ENCODE data around the gene JTB.

JTB gene

DNA sequence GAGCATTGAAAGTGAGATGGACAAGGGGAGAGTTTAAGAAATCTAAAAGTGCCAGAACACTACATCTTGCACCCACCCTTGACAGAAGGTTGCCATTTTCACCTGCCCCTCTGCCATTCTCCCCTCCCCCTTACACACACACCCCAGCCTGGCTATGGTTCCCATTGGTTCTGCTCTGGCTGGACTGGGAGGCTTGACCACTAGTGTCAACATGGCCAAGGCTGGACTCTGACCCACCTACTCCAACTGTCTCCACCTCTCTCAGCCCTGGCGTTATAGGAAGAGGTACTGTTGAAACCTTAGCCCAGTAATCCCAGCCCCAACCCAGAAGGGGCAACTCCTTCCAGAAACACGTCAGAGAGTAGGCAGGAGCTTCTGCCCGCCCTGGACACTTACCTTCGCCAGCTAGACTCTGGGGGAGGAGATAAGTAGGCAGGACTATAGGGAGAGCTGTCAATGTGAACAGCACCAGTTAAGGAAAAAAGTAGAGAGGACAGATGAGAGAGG lies 23.6 kb downstream of the JTB start:
- no peak for DNase-seq

DNA sequence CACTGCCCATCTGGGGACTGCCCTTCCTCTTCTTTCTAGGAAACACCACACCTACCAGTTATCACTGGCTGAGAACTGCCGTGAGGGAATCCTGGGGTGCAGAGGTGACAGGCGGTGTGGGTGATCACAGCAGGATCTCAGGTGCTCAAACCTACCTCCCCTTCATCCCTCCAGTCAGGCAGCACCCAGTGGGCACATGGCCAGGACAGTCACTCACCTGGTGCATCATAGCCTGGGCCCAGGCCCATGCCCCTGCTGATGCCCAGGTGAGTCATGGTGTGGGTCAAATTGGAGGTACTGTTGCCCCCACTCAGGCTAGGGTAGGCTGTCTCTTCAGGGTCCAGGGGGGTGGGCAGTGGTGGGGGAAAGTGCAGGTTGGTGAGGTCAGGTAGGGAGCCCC lies 25.7 kb downstream of the JTB start:
- DNase-seq: no peak

DNA sequence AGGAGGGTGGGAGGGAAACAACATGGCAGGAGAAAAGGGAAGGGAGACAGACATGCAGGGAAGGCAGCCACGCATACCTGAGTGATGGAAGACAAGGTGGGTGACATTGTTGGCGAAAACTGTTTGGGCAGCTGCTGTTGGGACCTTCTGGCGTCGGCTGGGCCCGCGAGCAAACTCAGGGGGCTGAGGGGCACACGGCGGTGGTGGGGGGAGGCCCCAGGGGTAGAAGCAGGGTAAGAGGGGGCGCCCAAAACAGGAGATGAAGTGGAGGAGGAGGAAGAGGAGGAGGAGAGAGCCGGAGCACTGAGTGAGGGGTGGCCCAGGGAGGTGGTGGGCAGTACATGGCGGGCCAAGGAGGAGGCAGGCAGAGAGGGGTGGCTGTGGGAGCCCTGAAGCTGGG lies 26.3 kb downstream of the JTB start:
- DNase-seq: no peak

DNA sequence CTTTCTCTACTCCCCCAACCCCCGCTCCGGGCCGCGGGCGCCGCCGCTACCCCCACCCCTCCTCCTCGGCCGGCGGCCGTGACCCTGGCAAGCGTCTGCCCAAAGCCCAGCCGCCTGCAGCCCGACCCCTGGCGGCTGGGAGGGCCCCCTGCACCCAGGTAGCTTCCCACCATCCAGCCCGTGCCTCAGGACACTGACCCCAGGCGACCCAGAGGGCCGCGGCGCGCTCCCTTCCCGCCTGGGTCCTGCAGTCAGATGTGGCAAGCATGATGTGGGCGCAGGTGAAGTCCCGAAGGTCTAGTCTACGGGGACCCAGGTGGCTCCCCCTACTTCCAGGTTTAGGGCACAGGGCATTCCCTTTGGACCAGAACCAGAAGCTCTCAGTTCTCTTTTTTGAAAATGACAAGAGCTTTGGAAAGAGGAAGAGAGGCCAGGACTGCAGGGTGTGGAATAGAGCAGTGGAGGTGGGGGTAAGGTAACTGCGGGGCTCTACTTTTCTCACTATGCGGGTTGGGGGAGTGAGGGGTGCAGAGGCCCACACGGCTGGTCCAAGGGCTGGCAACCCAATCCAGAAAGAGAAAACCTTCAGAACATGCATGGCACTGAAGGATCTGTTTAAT lies 30.7 kb downstream of the JTB start, which contains the start of gene DENND4B:
Gene DENND4B (minus strand): TSS at position 97 of the 620 bp plus-strand sequence. CDS start 2,344 bp downstream, outside the sequence.
- DNase-seq: peak; percentile 79

DNA sequence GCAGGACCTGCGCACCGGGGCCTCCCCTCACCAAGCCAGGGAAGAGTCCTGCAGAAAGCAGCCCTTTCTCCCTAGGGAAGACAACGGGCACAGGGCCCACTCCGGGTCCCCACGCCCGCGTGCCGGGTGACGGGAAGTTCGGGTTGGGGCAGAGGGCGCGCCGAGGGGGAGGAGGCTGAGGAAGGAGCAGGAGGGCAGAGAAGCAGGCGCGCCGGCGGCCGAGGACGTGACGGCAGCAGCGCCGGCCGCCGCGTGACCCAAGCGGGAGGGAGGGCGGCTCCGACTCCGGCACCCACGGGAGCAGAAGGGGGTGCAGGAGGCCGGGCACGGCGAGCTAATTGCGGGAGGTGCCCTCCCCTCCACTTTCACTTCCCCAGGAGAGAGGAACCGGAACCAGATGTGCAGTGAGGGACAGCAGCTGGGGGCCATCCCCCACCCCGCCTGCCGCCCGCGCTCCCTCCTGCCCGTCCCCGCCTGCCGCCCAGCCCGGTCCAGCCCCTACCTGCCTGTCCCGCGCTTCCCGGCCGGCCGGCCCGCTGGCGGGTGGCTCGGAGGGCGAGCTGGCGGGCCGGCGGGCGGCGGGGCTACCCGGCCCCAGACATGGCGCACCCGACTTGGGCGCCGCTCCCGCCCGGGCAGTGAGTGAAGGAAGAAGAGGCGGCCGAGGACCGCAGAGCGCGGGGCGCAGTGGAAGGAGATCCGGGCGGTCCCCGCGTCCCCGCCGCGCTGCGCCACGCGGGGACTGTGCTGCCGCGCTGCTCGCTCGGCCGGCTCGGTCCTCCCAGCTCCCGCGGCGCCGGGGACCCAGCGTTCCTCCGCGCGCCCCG lies 31.5 kb downstream of the JTB start:
- peak; percentile 48 for DNase-seq

DNA sequence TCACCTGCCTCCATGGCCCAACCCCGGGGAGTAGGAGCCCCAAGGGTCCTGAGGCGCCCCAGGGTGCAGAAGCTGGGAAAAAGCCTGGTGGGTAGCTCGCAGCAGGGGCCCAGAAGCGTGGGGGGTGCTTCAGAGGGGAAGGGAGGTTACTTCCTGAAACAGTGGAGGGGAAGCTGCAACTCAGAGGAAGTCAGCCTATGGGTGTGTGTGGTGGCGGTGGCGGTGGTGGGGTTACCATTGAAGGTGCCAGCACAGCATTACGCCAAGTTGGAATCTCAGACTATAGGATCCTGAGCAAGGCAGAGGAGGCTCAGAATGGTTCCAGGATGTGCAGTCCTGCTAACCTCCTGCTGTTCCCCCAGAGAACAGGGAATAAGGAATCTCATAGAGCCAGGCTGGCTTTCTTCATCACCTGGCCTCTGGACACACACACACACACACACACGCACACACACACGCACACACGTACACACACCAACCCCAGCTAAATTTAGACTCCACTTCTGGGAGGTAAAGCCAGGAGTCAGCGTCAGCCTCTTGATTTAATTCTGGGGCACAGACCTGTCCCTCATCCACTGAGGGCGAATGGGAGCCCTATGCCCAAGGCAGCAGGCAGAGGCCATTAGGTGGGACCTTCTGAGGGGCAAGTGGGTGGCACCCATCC lies 32.2 kb downstream of the JTB start:
- DNase-seq: no peak

DNA sequence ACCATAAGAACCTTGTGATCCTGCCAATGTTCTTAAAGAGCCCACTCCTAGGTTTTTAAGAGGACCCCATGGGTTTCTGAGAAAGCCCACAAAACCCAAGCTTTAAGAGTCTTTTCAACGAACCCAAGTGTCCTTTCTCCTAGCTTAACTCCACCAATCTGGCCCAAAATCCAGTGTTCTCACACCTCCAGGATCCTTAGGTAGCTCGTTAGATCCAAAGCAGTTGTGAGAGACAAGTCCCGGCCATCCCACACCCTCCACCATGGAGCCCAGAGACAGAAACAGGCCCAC lies 32.7 kb downstream of the JTB start:
- no peak for DNase-seq

DNA sequence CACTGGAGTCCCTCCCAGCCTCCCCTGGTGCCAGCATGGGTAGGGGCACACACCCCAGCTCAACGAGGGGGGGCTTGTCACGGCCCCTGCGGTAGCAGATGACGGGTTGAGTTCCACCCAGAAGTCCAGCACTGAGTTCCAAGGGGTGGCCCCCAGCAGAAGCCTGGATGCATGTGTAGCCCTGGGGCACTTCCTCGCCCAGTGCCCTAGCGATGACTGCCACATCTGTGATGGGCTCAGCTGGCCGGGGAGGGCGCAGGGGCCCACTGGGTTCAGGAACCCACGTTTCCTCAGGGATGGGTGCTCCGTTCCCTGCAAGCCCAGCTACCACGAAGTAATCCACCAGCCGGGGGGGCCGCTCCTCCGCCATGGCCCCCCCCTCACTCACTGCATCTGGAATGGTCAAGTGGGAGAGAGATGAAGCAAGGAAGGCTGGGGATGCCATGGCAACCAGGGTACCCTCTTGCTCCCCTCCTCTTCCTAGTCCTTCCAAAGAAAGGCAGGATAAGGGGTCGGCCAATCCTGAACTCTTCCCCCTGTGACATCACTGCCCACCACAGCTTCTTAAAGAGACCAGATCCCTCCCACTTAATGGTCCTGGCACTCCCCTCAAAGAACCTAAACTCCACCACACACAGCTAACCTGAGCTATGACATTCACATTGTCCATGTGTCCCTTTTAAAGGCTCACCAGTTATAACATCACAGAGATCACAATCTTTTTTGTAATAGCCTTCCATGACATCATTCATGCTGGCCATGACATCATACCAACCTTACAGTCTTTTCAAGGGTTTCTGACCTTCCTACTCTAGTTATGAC lies 33.3 kb downstream of the JTB start:
- no peak for DNase-seq

DNA sequence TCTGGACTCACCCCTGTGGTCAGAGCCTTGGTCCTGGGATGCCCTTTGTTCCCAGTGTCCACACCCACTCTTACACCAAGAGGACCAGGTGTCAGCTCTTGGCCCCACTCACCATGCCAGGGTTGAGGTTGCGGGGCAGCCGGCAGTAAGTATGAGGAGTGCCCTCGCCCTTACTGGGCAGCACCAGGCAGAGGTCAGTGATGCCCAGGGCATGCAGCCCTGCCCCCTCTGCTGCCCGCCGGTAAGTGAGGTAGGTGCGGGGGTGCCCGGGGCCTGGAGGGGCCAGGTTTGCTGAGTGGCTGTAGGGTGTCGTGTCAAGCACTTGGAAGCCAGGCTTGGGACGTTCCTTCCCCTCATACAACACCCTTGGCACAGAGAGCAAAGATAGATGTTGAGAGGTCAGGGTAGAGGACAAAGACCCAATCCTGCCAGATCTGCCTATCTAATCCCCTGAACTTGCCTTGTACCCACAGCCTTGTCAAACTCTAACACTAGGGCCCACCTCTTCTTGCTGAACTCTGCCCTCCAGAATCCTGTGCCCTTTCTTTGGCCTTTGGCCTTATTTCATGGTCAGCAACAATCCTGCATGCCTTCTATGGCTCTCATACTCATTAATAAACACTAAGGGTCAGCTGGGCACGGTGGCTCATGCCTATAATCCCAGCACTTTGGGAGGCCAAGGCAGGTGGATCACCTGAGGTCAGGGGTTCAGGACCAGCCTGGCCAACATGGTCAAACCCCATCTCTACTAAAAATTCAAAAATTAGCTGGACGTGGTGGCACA lies 34.5 kb downstream of the JTB start:
- no peak for DNase-seq

DNA sequence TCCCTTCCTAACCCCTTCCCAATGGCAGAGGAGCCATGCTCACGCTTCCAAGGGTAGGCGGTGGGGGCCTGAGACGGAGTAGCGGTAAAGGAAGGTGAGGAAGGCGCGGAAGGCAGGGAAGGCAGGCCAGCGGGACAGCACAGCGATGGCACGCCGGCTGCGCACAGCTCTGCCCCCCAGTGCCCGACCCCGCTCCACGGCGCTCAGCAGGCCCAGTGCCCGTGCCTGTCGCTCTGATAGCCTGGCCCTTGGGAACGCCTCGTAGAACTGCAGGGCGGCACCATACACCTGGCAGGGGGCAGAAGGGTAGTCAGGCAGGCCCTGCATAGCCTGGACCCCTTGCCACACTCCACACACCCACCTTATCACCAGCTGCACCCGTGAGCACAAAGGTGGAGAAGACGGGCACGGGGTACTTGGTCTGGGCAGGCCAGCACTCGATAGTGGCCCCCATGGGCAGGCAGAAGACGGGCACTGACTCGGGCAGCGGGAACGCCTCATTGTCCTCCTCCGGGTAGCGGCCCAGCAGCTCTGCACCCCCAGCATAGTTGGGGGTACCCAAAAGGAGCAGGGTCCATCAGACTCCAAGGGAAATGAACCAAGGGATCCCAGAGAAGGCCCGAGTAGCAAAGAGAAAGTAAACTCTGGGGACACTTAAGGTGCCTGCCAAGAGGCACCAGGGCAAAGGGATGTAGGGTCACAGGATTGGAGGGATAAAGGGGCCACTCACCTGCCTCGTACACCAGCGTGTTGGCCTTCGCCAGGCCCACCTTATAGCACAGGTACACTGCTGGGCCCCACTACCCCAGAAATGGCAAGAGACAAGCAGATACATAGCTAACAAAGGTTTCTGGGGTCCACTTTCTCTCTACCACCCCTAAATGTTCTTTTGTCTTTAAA lies 35.4 kb downstream of the JTB start:
- no peak for DNase-seq

DNA sequence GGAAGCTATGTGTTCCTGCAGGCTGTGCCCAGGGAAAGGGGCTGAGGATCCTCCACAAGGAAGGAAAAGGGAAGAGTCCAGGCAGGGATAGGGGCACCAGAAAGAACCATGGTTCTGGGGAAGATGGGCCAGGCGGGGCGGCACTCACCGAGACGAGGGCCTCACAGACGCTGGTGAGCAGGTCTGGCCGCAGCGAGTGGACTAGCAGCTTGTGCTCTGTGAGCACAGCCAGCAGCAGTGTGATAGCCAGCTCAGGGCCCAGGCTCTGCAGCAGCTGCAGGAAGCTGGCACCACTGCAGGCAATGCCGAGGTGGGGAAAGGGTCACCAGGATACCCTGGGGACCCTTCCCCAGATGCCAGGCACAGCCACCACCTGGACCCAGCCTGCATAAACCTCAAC lies 36.7 kb downstream of the JTB start:
- no peak for DNase-seq

DNA sequence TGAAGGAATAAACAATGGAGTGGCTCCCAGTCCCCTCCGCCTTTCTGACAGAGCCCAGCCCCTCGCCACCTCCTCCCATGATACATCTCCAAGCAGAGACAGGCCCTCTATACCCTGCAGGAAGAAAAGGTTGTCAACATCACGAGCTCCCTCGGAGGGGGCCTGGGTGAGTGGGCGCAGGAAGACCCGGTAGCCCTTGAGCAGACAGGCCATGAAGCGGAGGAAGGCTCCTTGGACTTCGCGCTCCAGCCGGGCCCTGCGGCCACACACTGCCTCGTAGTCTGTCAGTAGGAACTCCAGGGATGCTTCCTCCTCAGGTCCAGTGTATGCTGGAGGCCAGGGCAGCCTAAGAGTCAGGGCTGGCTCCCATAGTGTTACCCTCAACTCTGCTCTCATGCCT lies 38.0 kb downstream of the JTB start:
- no peak for DNase-seq

DNA sequence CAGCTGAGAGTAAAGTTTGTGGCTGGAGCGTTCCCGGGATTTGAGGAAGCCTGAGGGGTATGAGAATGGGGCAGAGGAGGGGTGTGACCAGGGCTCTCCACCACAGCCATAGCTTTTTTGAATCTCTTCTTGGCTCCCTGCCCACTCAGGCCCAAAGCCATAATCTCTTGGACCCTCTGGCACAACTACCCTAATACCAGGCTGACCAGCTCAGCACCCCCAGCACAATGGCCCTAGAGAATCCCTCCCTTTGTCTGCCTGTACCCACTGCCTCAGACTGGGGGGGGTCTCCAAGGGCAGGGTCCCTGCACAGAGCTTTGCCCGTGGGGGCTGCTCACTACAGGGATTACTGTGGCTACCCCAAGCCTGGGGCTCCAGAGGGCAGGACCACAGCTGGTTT lies 38.5 kb downstream of the JTB start:
- DNase-seq: no peak

DNA sequence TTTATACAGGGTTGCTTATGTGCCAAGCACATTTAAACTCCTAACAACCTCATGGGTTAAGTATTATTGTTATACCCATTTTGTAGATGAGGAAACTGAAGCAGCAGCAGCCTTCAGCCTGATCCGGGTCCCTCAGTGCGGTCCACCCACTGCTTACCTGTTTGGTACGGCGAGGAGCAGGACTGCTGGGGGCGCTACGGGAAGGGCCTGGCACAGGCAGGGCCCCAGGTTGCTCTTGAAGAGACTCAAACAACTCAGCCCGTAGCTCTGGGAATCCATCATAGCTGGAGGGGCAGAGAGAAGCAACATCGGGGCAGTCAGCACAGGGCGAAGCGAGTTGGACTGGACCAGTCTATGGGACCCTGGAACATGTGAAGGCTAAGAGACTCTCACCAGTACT lies 40.1 kb downstream of the JTB start:
- no peak for DNase-seq

DNA sequence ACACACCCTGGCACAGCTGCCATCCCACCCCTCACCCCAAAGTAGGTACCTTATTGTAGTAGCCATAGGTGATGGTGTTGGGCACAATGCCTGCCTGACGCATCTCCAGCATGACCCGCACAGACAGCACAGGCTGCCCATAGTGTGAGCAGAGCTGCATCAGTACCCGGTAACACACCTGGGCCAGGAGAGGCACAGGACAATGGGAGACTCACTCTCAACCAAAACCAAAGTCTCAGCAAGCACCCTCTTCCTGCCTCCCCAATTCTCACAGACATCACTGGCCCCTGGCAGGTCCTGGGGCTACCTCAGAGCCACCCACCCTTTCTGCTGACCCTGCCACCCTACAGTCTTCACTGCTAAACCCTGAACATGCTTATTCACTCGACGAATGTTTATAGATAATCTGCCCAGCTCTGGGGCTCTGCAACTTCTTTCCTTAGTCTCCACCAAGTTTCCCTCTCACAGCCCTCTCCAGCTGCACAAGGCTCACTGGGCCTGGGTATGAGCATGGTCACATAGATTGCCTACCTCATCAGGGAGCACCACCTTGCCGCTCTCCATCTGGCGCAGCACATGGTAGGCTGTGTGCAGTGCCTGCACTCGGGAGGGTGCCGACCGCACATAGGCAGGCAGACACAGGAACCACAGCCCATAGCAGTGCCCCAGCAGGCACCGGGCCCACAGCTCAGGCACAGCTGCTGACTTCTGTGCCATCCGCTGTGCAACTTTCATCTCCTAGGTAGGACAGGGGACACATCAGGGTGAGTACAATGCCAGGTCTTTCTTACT lies 41.3 kb downstream of the JTB start:
- DNase-seq: no peak

DNA sequence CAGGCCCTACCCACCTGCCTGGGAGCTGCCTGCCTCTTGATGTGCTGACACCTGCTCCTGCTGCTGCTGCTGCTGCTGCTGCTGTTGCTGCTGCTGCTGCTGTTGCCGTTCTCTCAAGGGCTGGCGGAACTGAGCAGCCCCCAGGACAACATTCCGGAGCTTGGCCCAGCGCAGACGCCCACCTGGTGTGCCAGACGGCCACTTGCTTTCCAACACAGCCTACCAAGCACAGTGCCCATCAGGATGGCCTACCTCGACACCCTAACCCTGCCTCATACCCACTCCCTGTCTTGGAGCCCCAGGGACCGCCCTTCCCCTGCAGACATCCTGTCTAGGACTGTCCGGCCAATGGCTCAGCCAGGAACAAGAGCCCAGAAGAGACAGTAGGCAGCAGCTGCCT lies 42.7 kb downstream of the JTB start:
- DNase-seq: no peak

DNA sequence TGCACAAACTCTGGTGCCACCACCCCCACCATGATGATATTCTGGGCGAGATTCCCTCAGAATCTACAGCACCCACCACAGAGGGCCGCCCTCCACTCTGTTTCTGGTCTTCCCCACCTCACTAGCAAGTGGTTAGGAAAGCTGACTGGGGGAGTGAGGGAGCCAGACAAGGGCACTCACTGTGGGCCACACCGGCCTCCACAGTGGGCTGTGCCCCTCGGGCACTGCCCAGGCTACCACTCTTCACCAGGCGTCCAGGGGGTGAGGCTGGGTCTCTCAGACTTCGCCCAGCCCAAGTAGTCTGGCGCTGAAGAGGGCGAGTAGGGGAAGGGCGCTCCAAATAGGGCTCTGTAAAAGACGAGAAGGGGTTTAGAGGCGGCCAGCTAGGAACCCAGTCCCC lies 43.5 kb downstream of the JTB start:
- no peak for DNase-seq

DNA sequence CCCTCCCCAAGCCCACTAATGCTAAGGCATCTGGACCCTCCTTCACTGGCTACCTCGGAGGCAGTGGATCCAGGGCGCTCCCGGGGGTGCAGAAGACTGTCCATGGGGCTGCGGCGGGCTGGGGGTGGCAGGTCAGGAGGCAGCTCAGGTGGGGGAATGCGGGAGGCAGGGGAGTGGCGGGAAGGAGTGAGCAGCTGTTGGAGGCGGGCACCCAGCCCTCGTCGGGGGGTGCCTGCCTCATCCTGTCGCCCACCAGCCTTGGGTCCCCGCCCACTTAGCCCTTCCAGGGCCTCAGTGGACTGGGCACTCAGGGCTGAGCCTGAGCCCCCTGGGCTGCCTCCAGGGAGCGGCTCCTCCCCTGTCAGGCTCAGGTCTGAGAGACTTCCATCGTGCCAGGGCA lies 44.0 kb downstream of the JTB start:
- DNase-seq: no peak

DNA sequence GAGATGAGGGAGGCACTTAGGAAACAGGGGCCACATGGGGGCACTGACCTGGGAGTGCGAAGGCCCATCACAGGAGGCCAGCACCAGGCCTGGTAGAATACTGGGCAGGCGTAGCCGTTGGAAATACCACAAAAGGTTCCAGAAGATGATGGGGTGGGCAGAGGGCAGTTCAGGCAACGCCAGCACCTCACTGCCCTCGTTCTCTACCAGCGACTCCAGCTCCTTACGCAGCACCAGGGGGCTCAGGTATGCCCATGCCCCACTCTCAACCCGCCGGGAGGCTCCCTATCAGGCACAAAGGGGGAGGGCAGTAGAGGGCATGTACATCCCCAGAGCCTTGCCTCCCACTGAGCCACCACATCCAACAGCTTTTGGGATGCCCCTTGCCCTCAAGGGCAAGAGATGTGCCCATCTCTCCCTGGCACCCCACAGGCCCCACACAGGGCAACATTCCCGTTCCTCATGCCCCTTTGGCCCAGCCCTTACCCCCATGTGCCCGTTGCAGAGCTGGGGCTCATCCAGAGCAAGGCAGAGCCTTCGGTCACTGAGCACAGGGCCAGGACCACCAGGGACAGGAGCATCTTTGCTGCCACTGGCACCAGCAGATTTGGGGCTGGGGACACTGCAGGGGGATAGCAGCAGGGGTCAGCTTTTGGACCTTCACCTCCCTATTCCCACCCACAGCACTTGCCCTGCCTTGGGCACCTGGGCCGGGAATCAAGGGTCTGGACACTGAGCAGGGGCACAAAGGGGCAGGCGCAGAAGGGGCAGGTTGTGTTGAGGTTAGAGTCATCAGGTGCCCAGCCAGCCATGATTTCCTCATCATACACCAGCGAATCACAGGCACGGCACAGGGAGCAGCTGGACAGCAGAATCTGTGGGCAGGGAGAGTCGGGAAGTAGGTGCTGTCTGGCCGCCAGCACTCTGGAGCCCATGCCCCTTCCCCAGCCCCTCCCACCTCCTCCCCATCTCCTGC lies 45.0 kb downstream of the JTB start:
- DNase-seq: no peak

All from NCI-H1092 treated with DMSO at 0.1 percent for 48 hours (cell line).